Frontal cortex (tissue), 4 donors: ENCODE data around the gene ROCK2. TPM values are rescaled to one million over a fixed set of nuclear protein-coding genes. Genes with fewer than 3 reads are reported as not detected.
"Not testable (repeated sequence)": the region's sequence is repeated elsewhere in the genome, so short reads cannot be mapped to it uniquely, and the experiment has no call there.

Experiments
- DNase-seq, 2 donors: peaks; one replicate each; pipeline ENCODE4 v3.0.0; 2012; ENCODE audit warnings: low spot score in 2 of 2
- FAIRE-seq: peaks from 2 replicates; lab custom pipeline; 2012; peaks lifted over from hg19 to GRCh38; lab: Jason Lieb, UNC
- total RNA-seq: library from RNA; depleted of rRNA; stranded (reverse); fragments of >200 nt; gene quantifications from one replicate; pipeline ENCODE4 v1.2.3, GENCODE V29; 2014
- donor health status: control.
- donor health status: control.
- donor health status: control.

Gene ROCK2
- total RNA-seq, 1 donor from 2014 or later = 50.5 TPM

DNA sequence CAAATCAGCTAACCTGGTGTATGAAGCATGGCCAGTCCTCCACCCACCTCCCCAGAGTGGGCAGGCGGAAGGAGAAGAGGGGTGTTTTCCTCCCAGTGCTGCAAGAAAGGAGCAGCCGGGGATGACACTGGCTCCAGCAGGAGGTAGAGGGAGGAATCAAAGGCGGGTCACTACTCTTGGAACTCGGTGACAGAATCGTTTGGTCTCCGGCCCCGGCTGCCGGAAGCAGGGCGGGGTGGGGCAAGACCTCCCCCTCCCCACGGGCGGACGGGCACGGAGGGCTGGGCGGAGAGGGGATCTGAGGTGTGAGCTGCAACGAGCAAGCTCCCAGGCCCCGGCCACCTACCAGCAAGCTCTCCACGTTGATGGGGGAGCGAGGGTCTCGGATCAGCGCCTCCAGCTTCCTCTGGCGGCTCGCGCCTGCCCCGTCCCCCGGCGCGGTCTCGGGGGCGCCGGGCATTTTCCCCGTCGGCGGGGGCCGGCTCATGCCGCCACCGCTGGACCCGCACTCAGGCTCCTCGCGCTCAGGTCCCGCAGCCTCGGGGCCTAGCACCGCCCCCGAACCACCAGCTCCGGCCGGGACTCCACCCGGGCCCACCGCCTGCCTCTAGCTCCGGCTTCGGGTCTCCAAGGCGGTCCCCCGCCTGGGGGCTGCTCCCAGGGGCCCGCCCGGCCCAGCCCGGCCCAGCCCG, 640 bp downstream of the ROCK2 start:
- DNase-seq (peak; percentile 28 to 38), FAIRE-seq (no peak)

DNA sequence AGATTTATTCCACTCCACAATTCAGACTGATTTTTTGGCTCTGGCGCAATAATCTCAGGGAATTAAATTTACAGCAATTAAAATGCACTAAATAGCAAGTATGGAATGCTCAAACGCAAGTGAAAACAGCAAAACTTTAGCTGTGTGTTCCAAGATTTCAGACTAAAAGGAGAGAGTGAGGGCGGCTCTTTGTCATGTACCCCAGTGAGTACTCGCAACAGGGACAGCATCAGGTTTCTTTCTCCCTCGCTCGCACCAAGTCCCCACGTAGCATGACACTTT, 1.1 kb downstream of the ROCK2 start:
- FAIRE-seq = no peak
- DNase-seq = no peak

- DNase-seq (no peak), FAIRE-seq (no peak)
These were observed 1.7 kb downstream of the ROCK2 start for GRCh38 chr2:11342551-11343367.

DNA sequence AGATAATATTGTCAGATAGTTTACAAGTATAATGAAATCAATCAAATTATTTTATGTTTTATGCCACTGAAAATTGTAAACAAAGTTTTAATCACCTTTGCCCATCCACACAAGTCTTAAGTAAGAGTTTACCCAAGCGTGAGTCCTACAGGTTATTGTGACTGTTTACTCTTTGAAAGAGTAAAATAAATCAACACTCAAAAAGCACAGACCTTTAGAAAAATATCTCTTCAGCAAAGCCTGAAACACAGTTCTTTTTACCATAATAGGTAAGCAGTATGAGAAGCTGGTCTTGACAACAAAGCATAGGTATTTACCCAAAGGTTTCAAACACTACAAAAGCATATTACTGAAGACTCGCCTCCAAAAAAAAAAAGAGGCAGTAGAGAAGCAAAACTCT, 3.7 kb downstream of the ROCK2 start:
- no peak for FAIRE-seq
- DNase-seq = no peak

DNA sequence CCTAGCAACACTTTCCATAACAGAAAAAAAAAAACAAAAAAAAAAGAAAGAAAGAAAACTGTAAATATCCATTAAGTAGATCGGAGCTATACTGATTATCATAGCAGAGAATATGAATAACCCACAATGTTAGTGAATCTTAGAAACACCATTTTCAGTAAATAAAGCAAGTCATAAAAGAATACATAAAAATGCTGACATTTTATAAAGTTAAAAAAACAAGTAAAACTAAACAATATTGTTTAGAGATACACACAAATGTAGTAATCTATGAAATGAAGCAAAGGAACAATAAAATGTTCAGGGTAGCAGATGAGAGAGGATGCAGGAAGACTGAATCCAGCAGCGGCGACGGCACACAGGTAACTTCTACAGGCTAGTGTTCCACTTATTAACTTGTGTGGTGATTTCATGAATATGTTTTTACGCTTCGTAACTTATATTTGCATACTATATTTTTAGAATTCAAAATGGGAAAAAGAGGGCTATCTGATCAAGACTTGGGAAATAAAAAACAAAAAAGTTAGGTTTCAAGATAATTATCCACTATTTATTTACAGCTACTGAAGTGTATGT, 4.8 kb downstream of the ROCK2 start:
- no peak for FAIRE-seq
- DNase-seq = no peak

DNA sequence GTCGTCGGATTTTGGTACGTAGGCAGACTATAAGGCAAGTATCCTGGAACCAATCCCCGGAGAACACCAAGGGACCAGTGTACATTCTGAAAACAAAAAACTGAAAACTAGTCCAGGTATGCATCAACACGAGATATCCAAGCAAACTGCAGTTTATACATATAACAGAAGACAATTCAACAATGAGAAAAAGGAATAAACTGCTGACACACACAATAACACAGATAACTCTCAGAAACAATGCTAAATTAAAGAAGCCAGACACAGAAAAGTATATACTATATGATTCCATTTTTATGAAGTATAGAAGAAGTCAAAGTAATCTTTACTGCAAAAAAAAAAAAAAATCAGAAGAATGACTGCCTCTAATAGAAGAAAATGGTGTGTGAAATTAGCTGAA, 5.9 kb downstream of the ROCK2 start:
- DNase-seq = no peak
- FAIRE-seq = no peak

- FAIRE-seq (no peak), DNase-seq (no peak)
These were observed 6.5 kb downstream of the ROCK2 start for GRCh38 chr2:11337909-11338308.

DNA sequence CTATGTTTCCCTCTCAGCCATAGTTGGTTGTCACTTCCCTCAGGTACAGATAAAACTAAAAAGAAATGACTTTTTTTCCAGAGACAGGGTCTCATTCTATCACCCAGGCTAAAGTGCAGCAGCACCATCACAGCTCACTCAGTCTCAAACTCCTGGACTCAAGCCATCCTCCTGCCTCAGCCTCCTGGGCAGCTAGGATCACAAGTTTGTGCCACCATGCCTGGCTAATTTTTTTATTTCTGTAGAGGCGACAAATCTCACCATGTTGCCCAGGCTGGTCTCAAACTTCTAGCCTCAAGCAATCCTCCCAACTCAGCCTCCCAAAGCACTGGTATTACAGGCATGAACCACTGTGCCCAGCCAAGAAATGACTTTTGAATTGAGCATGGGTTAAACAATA, 8.2 kb downstream of the ROCK2 start:
- DNase-seq = no peak
- FAIRE-seq = no peak

DNA sequence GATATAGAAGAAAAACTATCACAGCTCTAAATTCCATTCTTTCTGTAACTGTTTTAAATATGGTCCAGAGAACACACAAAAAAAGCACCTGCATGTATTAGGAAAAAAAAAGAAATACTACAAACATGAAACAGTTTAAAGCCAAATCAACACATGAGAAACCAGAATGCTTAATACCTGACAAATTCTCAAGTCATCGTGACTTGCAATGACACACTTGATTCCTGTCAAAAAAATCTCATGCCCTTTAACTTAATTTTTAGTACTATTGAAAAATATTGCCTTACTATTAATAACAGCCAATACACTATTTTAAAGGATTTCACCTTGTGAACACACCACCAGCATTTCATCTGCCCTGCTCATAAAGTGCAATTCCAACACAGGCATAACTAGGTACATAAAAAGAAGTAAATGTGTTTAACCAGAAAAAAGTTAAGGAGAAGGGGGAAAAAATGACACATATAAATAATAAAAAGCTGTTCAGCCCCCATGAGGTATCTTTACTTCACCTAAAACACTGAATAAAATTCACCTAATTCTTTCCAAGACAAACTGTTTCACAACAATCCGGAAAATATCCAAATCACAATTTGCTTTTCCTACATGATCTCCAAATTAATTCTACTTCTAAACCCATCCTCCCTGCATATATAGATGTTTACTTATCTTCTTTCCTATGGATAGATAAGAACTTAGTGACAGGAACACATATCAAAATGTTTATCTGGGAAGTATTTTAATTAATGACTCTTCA, 10.8 kb downstream of the ROCK2 start:
- FAIRE-seq (no peak), DNase-seq (no peak)

DNA sequence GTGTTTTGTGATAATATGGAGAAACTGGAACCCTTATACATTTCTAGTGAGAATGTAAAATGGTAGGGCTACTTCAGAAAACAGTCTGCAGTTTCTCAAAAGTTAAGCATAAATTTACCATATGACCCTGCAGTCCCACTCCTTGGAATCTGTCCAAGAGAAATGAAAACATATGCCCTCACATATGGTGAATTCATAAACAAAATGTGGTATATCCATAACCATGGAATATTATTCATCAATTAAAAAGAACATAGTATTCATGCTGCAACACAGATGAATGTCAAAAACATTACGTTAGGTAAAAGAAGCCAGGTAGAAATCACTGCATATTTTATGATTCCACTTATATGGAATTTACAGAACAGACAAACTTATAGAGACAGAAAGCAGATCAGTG, 11.8 kb downstream of the ROCK2 start:
- FAIRE-seq (no peak), DNase-seq (no peak)

GRCh38 chr2:11330457-11331142, 13.8 kb downstream of the ROCK2 start:
- FAIRE-seq (no peak), DNase-seq (no peak)

GRCh38 chr2:11329776-11330175, 14.7 kb downstream of the ROCK2 start:
- no peak for FAIRE-seq
- DNase-seq = no peak

- FAIRE-seq, DNase-seq: not testable (repeated sequence)
These were observed 15.9 kb downstream of the ROCK2 start for GRCh38 chr2:11328522-11328921.

DNA sequence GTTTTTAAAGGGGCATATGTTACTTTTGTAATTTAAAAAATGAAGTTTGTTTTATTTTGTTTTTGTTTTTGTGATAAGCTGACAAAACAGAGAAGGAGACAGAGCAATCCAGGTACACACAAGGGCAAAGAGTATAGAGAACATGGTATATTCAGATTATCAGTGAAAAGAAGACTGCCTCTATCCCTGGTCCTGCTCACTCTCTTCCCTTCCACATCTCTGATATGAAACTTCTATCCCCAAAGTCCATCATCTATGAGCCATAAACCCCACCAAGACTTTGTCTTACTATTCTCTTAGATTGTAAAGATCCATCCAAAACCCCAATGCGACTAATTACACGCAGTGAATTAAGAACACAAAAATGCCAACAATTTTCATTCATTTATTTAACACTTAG, 16.6 kb downstream of the ROCK2 start:
- DNase-seq = no peak
- no peak for FAIRE-seq

DNA sequence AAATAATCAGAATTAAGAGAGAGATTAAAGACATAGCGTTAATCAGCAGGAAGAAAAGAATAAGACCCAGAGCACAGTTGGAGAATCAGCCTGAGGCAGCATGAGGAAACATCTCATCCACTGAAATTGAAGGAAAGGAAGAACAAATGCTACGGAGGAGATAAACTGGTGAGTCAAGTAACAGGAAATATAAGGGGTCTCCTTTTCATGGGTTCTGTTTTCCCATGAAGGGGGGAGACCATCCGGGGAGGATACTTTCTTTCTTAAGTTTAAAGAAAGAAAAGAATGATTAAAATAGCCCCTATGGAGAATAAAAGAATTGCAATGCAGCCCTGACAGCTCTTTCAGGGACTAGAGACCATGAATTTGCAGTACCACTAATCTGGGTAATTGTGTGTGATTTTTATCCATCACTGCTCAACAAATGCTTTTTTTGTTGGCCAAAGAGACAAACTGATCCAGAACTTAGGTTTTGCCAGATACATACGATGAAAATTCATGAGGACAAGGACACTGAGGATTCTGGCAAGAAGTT, 17.7 kb downstream of the ROCK2 start:
- FAIRE-seq (no peak), DNase-seq (no peak)

DNA sequence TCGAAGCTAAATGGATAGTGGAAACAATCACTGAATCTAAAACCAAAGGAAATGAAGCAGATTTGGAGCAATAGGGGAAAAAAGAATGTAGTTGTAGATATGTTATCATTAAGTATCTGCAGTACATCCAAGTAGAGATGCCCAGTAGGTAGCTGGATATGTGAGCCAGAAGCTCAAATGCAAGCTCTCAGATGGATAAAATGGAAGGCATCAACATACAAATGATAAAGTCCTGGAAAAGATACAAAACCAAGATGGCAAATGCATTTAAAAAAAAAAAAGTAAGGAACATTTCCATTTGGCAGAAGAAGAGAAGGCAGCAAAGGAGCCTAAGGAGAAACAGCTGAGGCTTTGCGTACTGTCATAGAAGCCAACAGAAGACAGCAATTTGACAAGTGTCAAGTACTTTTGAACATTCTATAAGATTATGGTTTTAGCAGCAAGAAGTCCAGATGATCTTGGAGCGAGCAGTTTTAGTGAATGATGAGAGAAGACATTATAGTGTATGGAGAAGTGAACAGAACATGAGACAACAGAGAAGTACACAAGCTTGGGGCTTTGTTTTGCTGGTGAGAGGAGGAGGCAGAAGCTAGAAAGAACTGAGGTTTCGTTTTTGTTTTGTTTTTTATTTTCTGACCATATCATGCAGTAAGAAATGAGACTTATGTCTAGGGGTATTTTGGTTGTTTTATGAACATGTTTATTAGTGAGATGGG, 18.3 kb downstream of the ROCK2 start:
- FAIRE-seq = no peak
- DNase-seq = no peak

DNA sequence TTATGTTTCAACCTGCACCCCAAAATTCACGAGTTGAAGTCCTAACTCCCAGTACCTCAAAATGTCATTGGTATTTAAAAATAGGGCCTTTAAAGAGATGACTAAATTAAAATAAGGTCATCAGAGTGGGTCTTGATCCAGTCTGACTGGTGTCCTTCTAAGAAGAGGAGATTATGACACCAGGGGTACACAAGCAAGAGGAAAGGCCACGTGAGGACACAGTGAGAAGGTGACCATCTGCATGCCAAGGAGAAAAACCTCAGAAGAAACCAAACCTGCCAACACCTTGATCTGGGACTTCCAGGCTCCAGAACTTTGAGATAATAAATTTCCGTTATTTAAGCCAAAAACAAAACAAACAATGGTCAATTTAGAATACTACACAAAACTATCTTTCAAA, 22.6 kb downstream of the ROCK2 start:
- no peak for DNase-seq
- no peak for FAIRE-seq

DNA sequence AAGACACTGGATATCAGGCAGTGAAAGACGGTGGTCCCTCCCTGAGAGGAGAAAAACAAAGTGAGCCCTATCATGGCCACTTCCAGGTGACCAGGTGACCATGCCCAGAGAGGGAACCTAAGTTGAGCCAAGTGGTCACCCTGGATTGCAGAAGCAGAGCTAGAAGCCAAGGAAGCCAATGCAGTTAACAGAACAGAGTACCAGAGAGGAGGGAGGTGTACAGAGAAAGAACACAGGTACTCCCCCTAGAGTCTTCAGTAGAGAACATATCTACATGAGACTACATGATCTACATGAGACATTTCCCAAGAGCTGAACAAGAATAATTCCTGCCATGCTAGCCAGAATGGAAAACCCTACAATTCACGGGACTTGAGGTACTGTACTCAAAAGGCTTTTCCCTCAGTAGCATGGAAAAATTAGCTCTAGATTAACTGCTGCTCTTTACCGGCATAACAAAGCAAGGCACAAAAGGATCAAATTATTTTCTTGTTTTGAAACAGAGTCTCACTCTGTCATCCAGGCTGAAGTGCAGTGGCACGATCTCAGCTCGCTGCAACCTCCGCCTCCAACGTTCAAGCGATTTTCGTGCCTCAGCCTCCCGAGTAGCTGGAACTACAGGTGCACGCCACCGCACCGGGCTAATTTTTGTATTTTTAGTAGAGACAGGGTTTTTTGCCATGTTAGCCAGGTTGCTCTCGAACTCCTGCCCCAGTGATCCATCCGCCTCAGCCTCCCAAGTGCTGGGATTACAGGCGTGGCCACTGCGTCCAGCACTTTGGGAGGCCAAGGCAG, 23.5 kb downstream of the ROCK2 start:
- no peak for FAIRE-seq
- DNase-seq = no peak
